Panc1 (cell line): ENCODE data around the gene MYRF. TPM values are rescaled to one million over a fixed set of nuclear protein-coding genes. Genes with fewer than 3 reads are reported as not detected.

ENCODE experiments used
- ATAC-seq: fragments of 200-7000 bp; cut with Tn5 transposase; 2 replicates; pipeline ENCODE4 v1.9.1; 2020; ENCODE audit warnings: mild to moderate bottlenecking, moderate library complexity
- BruUV-seq: library from RNA; stranded (reverse); fragments of 400-500 nt; replicated peaks from 2 replicates; lab custom pipeline; 2021; lab: Mats Ljungman, UMichigan
- CTCF ChIA-PET: fragments of 300-600 bp; sonication (Branson Sonifier 250); formaldehyde crosslinking; loops from one replicate; lab custom pipeline; 2022; ENCODE audit warnings: antibody characterized with exemption; lab: Charles Lee
- POLR2A ChIA-PET: fragments of 300-600 bp; sonication (Branson Sonifier 250); formaldehyde crosslinking; loops from one replicate; lab custom pipeline; 2022; ENCODE audit warnings: antibody characterized with exemption; lab: Charles Lee
- DNase-seq: peaks from one replicate; pipeline ENCODE4 v3.0.0-alpha.2; 2010; ENCODE audit warnings: low read depth, low spot score
- H3K27ac ChIP-seq: 2 replicates; pipeline ENCODE4 v1.5.1; 2011; ENCODE audit warnings: mild to moderate bottlenecking, low read length, inconsistent platforms
- H3K27me3 ChIP-seq: fragments of 200-500 bp; sonication (Bioruptor generic); 2 replicates; pipeline ENCODE4 v1.6.0; 2014; ENCODE audit warnings: low read length, inconsistent platforms; ENCODE audit not compliant: control insufficient read depth, insufficient read depth
- H3K36me3 ChIP-seq: fragments of 200-500 bp; sonication (Bioruptor generic); 2 replicates; pipeline ENCODE4 v1.5.1; 2014; ENCODE audit warnings: inconsistent platforms, mild to moderate bottlenecking, low read length, moderate library complexity; ENCODE audit not compliant: control insufficient read depth, insufficient read depth
- H3K4me1 ChIP-seq: 2 replicates; pipeline ENCODE4 v1.5.1; 2011; ENCODE audit warnings: inconsistent platforms, mild to moderate bottlenecking, low read length, moderate library complexity; ENCODE audit not compliant: control insufficient read depth, insufficient read depth
- H3K4me3 ChIP-seq, 2 experiments: 2 replicates each; pipeline ENCODE4 v1.5.1; 2011 to 2012; ENCODE audit warnings: low read depth in 2 of 2, low read length in 2 of 2, mild to moderate bottlenecking in 2 of 2, inconsistent platforms in 1 of 2, moderate library complexity in 1 of 2
- H3K9me3 ChIP-seq: fragments of 200-500 bp; sonication (Bioruptor generic); 2 replicates; pipeline ENCODE4 v1.5.1; 2014; ENCODE audit warnings: low read depth, mild to moderate bottlenecking, inconsistent platforms, low read length, moderate library complexity; ENCODE audit not compliant: control insufficient read depth, insufficient read depth
- CTCF ChIP-seq: fragments of 450-650 bp; IDR thresholded peaks from 2 replicates; pipeline ENCODE4 v1.5.1; 2017; ENCODE audit warnings: mild to moderate bottlenecking
- POLR2AphosphoS5 ChIP-seq: IDR thresholded peaks from 2 replicates; pipeline ENCODE4 v1.6.1; 2012; ENCODE audit warnings: mild to moderate bottlenecking, low read depth, low read length, moderate library complexity
- REST ChIP-seq, 2 experiments: IDR thresholded peaks; 2 replicates each; pipeline ENCODE4 v1.6.1; 2011 to 2012; ENCODE audit warnings: low read depth in 2 of 2, control low read depth in 1 of 2, low read length in 1 of 2, mild to moderate bottlenecking in 1 of 2, moderate library complexity in 1 of 2; ENCODE audit not compliant: insufficient read depth in 1 of 2
- SIN3A ChIP-seq: IDR thresholded peaks from 2 replicates; pipeline ENCODE4 v1.6.1; 2012; ENCODE audit warnings: low read depth, mild to moderate bottlenecking, low read length, moderate library complexity, borderline replicate concordance; ENCODE audit not compliant: insufficient read depth
- TCF7L2 ChIP-seq: IDR thresholded peaks from 2 replicates; pipeline ENCODE4 v1.6.1; 2011; ENCODE audit warnings: mild to moderate bottlenecking, low read depth, low read length, inconsistent platforms
- in situ Hi-C: cut with HindIII; loops from 2 replicates; pipeline ENCODE4 v1.10.0; 2016; ENCODE audit warnings: low sequenced_read_pairs, low pct_unique_long_range_greater_than_20kb
- intact Hi-C: fragments of 100-400 bp; cut with micrococcal nuclease; formaldehyde crosslinking; loops from one replicate; pipeline ENCODE4 v1.10.0; 2022; ENCODE audit not compliant: unreplicated experiment
- total RNA-seq: library from RNA; stranded (reverse); gene quantifications from one replicate; pipeline ENCODE4 v1.2.1, GENCODE V29; 2021; ENCODE audit not compliant: unreplicated experiment

Gene MYRF
- total RNA-seq, 1 experiment from 2014 or later: 2.8 TPM

- no peaks in the 10 kb centered on the region for H3K36me3 ChIP-seq
- H3K4me3 ChIP-seq: peak overlapping the region in 1 of 2 experiments; percentile 82; a peak in 1 of 4 replicates
- no peak for DNase-seq
- H3K4me1 ChIP-seq: peaks cover 55% of the 10 kb centered on the region
- H3K9me3 ChIP-seq: no peaks in the 10 kb centered on the region
- intact Hi-C loops (no loop called here), in situ Hi-C loops (no loop called here)
- no peaks in the 10 kb centered on the region for H3K27me3 ChIP-seq
- CTCF ChIA-PET: no interaction called here
- no peak for ATAC-seq
- no TSS peak for BruUV-seq
- TF ChIP-seq SIN3A: no peak
- TF ChIP-seq TCF7L2: no peak
- peak in 1 of 2 experiments; percentile 40; a peak in 1 of 4 replicates for TF ChIP-seq REST (IDR thresholded peaks at IDR 0.05; ENCODE audit: insufficient read depth in 1 of 2, low read depth in 2 of 2, low read length in 1 of 2)
- TF ChIP-seq POLR2AphosphoS5: no peak
- no peak for TF ChIP-seq CTCF
- POLR2A ChIA-PET: no interaction called here
- no peak overlapping the region for H3K27ac ChIP-seq
These were observed 79.8 kb downstream of the MYRF start for GRCh38 chr11:61832207-61832606.

- no peak for ATAC-seq
- no peak overlapping the region for H3K27ac ChIP-seq
- TF ChIP-seq REST (IDR thresholded peaks at IDR 0.05; ENCODE audit: insufficient read depth in 1 of 2, low read depth in 2 of 2, low read length in 1 of 2): no peak
- TF ChIP-seq CTCF: no peak
- no peak for TF ChIP-seq SIN3A
- TF ChIP-seq POLR2AphosphoS5: no peak
- TF ChIP-seq TCF7L2: no peak
- 0 out of 4 replicates have a peak overlapping the region, but pooled peaks of 1 of the 2 experiments have one; percentile 6 for H3K4me3 ChIP-seq
- intact Hi-C loops (no loop called here), in situ Hi-C loops (no loop called here)
- no peaks in the 10 kb centered on the region for H3K9me3 ChIP-seq
- no peaks in the 10 kb centered on the region for H3K27me3 ChIP-seq
- H3K4me1 ChIP-seq: peaks cover 55% of the 10 kb centered on the region
- DNase-seq: no peak
- ChIA-PET CTCF (no interaction called here), POLR2A (no interaction called here)
- H3K36me3 ChIP-seq: no peaks in the 10 kb centered on the region
- BruUV-seq: no TSS peak
These were observed 80.3 kb downstream of the MYRF start for GRCh38 chr11:61832754-61833153.
